ENCODE measurements around the gene TF. TPM values are rescaled to one million over a fixed set of nuclear protein-coding genes. Genes with fewer than 3 reads are reported as not detected.

Gene TF
- total and polyA plus RNA-seq, 4 donors, result 0.75 to 7.4 (median 1.6) TPM

Other genes with a start within 250 kb of the TF start
- gene CDV3, start 172.7 kb upstream of the TF start, total RNA-seq, result 100 to 1,000 TPM; 122 to 153 TPM
- gene CDV3, start 172.7 kb upstream of the TF start, polyA plus RNA-seq, result 10 to 100 TPM; 48.8 to 65.1 TPM
- gene TOPBP1, start 84.5 kb upstream of the TF start, total RNA-seq, result 10 to 100 TPM; 16.8 to 23.2 TPM
- 10 to 100 TPM in 1 of 2 donors, 1 to 10 TPM in 1; 8.4 to 17.7 TPM for gene TOPBP1, start 84.5 kb upstream of the TF start, polyA plus RNA-seq
- 10 to 100 TPM; 32.9 to 33.6 TPM for gene SRPRB, start 59.4 kb downstream of the TF start, total RNA-seq
- 10 to 100 TPM in 1 of 2 donors, 1 to 10 TPM in 1; 8.6 to 18.0 TPM for gene SRPRB, start 59.4 kb downstream of the TF start, polyA plus RNA-seq
- 10 to 100 TPM in 1 of 2 donors, 1 to 10 TPM in 1; 9.2 to 12.0 TPM for gene RAB6B, start 149.5 kb downstream of the TF start, total RNA-seq
- gene RAB6B, start 149.5 kb downstream of the TF start, polyA plus RNA-seq, result 1 to 10 TPM in 1 of 2 donors, under 1 TPM in 1; 0.59 to 7.1 TPM